ENCODE results near the gene CBR1.
"Not testable (repeated sequence)": the region's sequence is repeated elsewhere in the genome, so short reads cannot be mapped to it uniquely, and the experiment has no call there.

The CBR1 gene

DNA sequence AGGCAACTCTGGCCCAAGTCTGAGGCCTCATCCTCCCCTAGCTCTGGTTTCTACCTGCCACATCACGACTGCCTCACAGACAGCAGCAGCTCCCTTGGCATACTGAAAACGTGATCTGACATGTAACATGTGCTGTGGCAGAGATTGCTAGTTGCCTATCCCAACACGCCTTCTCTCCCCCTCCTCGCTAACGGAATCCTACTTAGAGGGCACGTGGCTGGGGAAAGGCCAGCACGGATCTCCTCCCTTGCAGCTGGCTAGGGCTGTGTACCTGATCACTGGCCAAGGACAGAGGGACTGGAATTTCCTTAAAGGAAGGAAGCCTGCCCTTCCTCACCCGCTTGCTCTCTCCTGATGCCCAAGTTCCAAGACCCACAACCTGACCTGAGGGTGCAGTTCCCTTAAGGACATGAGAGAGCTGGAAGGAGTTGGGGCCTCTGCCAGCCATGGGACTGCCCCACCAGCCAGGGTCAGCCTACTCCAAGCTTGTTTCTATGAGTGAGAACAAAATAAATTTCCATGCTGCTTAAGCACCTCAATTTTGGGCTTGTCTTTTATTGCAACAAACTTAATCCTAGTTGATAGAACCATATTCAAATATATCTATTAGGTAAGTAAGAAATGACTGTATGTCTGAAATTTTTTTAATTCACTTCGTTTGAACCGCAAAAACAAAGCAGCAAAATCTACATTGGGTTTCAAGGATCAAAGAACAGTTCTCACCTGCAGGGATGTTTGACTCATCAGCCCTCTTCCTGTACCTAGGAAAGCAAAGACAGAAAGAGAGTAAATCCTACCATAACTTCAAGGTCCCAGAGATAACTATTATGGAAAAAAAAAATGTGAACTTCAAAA lies 16.7 kb upstream of the CBR1 start:
- DNase-seq = no peak

DNA sequence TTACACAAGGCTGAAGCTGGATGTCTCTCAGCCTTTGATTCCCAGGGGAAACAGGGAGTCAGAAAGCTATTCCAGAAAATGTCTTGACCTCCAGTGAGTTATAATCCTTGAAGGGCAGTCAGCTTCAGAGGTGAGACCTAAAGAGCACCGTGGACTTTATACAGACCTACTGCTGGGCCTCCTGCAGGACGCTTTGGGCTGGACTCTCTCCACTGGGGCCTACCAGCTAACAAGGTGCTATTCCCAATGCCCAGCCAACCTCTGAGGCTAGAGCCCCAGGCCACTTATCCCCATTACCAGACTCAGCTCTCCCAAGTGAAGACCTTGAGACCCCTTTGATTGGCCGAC lies 16.1 kb upstream of the CBR1 start:
- no peak for DNase-seq

DNA sequence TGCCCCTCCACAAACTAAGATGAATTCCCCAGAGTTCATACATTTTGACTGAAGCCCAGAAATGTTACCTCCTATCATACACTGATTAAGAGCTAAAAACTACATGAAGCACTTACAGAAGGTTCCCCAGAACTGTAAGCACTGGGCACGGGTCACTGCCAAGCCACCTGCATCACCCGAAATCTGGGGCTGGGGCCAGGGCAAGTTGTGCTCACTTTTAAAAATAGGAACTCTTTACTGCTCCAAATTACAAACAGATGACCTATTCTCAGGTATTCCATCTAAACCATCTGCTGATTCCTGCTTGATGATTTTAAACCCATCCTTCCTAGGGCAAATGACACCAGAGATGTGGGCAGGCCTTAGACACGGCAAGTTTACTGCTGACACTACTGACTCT lies 14.3 kb upstream of the CBR1 start:
- no peak for DNase-seq

DNA sequence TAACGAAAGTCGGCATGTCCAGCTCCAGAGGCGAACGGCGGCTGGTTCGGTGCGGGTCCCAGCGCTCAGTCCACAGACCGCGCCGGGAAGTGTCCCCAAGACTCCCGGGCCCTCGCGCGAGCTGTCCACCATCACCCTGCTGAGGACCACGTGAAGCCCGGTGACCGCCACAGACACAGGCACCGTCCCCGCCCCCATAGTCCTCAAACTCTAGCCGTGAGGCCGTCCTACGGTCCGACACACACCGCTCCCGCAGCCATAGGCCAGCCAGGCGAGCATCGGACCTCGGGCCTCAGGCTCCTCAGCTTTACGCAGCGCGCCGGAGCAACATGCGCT lies 10.0 kb upstream of the CBR1 start:
- DNase-seq = no peak

DNA sequence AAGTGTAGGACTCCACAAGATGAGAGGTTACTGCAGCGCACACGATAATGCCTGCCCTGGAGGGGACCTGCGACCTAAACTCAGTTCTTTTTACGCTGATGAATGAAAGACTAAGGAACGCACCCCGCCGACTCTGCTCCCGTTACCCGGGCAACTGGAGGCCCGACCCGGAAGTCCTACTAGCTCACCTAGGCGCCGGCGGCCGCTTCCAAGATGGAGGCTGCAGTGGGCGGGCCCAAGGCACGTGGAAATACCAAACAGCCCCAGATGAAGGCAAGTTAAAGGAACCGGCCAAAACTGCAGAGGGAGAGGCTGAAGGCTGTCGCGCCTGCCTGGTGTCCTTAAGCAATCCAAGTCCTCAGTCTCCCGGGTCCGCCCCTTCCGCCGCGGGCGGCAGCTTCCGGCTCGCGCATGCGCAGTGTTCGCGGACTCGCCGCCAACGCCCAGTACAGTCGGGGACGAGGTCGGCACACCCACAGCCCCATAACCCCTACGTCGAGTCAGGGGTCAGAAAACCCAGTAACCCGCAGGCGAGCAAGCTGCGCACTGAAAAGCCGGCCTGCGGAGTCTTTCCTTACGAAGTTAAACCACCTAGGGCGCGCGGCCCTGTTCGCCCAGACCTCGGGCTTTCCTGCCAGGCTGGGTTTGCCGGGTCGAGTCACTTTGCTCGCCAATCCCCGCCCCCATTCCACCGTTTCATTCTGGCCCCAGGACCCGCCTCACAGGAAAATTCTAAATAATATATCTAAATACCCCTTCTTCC lies 9.5 kb upstream of the CBR1 start, which contains the start of gene SETD4:
Gene SETD4, minus strand, starts transcription at position 368 of the 763 bp plus-strand sequence. CDS start 1,638 bp downstream, outside the sequence.
- DNase-seq = peak; percentile 94

DNA sequence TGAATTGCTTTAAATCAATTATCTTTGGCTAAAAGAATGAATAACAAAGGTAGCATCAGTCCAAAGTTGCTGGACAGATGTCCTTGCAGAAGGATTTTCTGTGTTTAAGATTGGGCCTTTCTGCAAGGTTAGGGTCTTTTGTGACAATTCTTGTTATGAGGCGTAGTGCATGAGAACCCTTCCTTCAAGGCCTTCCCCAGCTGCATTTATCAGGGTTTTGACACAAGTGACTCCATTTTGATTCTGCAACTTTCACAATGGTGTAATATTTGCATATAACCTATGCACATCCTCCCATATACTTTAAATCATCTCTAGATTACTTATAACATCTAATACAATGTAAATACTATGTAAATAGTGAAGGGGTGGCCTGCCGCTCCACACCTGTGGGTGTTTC lies 8.4 kb upstream of the CBR1 start:
- no peak for DNase-seq

DNA sequence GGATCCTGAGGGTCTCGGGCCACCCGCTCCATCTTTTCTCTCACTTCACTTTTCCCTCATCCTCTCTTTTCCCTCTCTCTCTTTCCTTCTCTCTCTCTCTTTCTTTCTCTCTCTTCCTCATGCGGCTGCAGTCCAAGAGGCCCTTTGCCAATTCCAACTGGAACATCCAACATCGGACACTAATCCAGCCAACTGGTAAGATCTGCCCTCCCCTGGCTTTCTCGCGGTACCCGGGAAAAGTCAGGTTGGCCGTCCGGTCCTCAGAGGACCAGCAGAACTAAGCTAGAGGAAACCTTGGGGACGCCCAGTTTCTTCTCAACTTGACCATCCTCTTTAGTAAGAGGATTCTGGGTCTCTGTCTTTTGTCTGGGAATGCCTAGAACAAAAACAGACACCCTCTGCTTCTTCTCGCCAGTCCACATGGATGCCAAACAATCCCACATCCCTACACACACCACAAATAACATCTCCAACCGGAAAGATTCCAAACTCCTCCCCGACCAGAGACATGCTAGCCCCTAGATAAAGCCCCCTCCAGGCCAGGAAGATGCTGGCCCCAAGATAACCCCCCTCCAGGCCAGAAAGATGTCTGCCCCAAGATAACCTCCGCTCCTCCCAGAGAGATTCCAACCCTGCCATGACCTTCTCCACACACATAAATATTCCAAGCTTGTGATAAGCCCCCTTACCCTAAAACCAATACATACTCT lies 6.3 kb upstream of the CBR1 start:
- no peak for DNase-seq

DNA sequence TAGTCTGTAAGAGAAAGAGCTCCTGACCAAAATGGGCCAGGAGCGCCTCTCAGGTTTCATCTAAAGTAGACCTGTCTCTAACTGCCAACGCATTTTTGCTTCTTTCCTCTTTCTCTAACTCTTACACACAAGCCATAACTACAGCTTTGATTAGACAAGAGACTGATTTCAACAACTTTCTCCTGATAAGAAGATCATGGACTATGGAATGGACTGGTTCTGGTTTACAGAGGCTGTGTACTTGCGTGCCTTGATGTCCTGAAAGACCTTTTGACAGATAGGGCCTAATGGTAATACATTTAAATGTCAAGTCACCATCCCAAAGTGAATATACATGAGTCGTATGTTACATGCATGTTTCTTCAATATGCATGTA lies 5.8 kb upstream of the CBR1 start:
- no peak for DNase-seq

DNA sequence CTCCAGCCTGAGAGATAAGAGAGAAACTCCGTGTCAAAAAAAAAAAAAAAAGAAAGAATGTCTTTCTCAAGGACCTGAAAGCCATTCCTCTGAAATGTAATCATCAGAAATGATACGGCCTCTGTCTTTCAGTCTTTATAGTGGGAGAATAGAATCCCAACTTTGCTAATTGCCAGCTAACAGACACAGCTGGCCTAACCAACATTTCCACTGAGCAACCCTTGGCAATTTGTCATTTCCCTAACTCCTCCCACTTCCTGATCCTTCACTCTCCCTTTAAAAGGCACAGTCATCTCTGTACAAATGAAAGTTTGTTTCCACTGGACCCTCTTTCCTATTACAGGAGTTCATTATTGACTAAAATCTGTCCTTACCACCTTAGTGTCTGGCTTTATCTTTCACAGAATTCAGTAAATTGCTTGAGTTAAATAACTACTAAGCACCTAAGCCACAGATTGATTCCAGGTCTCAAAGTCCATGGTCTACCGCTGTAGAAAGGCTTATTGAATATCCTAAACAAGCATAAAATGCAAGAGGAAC lies 4.3 kb upstream of the CBR1 start:
- no peak for DNase-seq

DNA sequence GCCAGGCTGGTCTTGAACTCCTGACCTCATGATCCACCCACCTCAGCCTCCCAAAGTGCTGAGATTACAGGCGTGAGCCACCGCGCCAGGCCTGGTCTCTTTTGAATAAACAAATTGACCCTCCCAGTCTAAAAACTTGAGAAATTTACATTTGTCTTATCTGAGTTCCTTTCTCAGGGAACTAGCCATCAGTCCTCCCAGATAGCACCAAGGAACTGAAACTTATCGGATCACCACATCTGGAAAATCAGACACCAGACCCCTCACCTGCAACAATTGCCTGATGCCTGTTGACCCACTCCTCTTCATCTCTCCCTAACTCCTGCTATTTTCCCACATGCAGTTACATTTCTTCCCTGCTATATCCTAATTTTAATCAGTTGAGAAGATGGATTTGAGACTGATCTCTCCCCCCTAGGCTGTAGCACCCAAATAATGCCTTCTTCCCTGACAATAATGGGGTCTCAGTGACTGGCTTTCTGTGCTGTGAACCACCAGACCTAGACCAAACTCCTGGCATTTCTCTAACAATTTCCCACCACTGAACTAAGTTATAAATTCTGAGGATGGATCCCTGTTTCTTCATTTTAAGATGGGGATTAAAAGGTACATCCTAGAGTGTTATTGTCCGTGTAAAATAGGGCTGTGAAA lies 951 bp upstream of the CBR1 start:
- DNase-seq = no peak

DNA sequence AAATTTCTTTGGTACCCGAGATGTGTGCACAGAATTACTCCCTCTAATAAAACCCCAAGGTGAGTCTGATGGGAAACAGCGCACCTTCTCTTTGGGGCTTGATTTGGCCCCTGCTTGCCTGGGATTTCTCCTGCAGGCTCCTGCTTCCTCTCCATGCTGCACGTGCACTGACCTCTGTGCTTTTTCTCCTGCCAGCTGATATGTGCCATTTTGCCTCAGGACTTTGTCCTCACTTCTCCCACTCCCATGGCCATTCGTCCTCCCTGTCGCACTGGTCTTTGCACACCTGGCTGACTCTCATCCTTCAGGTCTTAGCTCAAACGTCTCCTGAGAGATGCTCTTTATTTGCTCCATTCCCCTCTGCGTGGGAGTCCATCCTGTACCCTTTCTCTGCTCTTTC lies 1.2 kb downstream of the CBR1 start:
- DNase-seq = no peak

DNA sequence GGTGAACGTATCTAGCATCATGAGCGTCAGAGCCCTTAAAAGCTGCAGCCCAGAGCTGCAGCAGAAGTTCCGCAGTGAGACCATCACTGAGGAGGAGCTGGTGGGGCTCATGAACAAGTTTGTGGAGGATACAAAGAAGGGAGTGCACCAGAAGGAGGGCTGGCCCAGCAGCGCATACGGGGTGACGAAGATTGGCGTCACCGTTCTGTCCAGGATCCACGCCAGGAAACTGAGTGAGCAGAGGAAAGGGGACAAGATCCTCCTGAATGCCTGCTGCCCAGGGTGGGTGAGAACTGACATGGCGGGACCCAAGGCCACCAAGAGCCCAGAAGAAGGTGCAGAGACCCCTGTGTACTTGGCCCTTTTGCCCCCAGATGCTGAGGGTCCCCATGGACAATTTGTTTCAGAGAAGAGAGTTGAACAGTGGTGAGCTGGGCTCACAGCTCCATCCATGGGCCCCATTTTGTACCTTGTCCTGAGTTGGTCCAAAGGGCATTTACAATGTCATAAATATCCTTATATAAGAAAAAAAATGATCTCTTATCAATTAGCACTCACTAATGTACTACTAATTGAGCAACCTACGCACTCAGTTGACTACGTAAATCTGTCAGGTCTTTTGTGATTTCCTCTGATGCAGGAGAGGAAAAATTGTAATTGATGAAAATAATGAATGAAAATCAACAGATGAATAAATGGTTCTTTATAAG lies 2.8 kb downstream of the CBR1 start:
- no peak for DNase-seq

DNA sequence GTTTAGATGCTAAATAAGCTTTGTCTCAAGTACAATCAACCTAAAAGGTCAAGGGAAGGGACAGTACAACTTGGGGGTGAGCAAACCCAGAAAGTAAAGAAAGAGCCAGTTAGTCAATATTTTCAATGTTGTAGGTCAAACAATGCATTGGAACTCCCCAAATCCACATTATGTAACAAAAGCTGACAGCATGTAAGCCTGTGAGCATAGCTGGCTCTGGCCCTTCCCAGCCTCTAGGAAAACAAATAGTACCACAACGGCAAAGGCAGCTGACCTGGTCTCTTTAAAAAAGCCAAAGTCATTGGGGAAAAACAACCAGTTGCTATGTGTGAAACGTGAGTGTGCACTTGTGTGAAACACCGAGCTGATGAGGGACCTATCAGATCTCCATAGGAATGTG lies 3.4 kb downstream of the CBR1 start:
- DNase-seq = no peak

DNA sequence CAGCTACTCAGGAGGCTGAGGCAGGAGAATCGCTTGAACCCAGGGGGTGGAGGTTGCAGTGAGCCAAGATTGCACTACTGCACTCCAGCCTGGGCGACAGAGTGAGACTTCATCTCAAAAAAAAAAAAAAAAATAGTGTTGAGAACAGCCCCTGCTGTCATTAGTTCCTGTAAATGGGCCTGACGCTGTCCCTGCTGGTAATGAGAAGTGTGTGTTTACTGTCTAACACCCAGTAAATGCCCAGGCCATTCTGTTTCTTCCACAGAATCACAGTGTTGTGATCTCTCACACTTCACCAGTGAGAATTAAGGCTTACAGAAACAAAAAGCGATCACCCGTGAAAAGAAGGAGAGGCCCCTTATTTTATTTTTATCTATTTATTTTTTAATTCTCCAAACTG lies 4.1 kb downstream of the CBR1 start:
- DNase-seq = not testable (repeated sequence)

DNA sequence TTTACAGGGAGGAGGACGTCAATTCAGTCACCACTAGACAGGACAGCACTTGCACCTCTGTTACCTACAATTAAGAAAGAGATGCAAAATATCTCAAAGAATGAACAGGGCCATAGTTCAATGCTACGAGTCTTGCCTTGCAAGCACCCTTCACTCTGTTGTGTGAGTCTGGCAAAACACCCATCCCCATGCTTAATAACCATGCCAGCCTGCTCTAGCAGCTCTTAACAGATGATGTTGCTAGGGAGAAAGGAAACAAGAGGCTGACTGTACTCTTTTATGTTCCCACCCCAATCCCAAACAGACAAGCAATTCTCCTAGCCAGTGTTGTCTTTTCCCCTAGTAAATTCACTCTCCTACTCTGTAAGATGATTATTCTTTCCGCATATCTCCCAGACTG lies 5.3 kb downstream of the CBR1 start:
- DNase-seq = no peak

DNA sequence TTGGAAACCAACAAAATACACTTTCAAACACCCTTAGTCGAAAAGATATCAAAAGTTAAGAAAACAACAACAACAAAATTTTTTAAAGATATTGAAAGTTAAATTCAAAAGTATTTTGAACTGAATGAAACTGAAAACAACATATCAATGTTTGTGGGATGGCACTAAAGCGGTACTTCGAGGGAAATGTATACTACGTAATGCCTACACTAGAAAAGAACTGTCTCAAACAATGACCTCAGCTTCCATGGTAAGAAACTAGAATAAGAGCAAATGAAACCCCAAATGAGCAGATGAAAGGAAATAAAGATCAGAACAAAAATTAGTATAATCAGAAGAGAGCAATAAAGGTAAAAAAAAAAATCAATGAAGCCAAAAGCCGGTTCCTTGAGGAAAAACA lies 6.1 kb downstream of the CBR1 start:
- DNase-seq = no peak

DNA sequence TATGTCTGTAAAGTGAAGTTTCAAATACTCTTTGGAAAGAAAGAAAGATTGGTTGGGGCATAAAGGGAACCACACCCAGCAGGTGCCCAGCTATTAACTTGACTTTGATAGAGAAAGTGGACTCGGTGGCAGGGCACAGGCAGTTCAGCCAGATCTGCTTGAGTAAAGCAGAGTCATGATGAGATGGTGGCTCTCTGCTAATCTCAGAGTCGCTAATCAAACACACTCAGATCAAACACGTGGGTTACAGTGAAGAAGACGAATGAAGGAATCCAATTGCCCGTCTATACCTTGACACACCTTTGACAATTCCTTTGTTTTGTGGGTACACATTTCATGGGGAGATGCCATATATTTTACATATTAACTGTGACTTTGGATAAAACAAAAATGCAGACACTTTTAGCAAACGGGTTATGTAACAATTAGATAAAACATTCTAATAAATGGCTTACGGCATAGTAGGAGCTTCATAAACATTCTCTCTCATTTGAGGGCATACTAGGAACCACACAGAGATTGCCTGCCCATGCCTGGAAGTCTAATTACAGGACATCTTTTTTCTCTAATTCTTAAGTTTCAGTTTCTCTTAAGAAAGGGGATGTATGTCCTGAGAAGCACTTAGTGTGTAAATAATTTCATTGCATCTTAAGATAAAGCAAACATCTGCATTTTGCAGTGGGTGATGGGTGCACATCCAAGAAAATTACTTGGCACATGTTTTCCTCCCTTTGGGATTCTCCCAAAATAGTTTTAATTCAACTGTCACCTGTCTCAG lies 7.2 kb downstream of the CBR1 start:
- DNase-seq = no peak

DNA sequence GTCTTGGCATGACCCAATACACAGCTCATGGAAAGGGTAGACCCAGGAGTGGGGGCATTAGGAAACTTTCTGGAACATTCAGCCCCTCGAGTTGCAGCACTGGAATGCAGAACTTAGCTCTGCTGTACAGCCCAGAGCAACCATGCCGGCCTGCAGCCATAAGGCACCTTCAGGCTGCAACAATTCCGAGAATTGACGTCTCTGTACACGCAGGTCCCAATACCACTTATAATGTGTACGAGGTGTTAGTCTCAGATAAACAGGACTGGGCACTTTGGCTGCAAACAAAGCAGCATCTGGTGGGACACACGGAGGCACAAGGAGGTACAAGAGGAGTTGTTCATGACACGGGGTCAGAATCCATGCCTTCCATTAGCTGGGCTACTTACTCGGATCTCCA lies 7.9 kb downstream of the CBR1 start:
- no peak for DNase-seq

DNA sequence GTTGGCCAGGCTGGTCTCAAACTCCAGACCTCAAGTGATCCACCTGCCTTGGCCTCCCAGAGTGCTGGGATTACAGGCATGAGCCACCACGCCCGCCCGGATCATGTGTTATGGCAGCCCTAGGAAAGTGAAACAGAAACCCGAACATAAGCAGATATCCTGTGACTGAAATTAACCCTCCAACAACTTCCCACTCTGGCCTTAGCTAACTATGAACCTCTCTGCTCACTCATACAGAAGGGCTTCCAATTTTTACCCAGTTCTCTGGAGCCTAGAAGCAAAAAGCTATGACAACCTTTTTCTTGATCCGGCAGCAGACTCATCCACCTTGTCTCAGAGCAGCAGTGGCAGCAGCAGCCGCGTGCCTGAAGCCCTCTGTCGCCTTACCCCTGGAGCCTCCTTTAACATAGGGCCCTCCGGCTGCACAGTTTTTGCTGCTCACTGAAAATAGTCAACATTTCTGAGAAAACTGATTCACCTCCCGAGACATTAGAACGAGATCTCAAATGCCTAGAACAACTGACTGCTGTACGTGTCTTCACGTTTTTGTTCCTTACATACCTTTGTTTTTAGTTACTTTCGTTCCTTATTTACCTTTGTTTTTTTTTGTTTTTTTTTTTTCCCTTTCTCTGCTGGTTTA lies 9.3 kb downstream of the CBR1 start:
- no peak for DNase-seq

DNA sequence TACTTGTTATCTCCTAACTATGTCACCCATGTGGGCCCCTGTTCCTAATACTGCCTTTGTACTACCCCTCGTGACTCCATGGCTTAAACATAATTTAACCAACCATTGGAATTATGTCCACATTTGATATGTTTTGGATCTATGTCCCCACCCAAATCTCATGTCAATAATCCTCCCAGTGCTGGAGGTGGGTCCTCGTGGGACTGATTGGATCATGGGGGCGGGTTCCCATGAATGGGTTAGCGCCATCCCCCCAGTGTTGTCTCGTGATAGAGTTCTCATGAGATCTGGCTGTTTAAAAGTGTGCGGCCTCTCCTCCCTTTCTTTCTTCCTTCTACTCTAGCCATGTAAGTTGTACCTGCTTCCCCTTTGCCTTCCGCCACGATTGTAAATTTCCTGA lies 9.8 kb downstream of the CBR1 start:
- DNase-seq = no peak

DNA sequence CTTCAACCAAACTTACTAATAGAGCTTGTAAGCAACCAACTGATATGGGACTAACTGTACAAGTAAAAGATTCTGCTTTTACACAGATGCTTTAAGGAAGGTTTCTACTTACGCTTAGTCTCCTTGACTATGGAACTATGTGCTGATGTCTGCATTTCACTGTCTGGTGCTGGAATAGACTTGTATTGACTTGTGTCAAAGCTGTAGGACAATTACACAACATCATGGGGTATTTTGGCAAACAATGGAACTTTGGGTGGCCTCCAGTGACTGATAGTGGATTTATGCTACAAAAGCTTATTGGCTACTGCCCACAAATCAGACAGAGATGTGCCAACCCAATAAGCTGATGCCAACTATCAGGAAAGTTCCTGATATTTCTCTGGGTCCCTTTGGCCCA lies 10.6 kb downstream of the CBR1 start:
- DNase-seq = no peak

All from NCI-H748 treated with DMSO at 0.1 percent for 48 hours (cell line).